ENCODE measurements around the gene MALL. TPM values are rescaled to one million over a fixed set of nuclear protein-coding genes. Genes with fewer than 3 reads are reported as not detected.

MALL gene
- total RNA-seq, 2 experiments from 2014 or later, result not detected

DNA sequence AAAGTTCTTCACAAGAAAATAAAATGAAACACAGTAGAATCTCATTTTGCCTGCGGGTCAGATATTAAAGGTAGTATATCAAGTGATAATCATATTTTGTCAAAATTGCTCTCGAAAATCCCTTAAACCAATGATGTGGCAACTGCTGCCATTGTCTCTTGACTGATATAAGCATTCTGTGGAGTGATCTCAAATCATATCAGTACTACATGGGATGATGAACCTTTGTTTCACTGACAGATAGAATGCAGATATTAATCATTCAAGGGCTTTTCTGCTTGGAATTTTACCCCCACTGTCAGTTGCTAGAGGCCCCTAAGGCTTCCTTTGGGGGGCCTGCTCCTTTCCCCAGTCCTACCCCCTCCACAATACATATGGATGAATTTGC is 31.3 kb upstream of the MALL start:
- no peaks in the 10 kb centered on the region for H3K36me3 Mint-ChIP-seq (ENCODE audit: low read depth)
- no peak overlapping the region for H3K27ac Mint-ChIP-seq
- H3K27me3 Mint-ChIP-seq, result no peaks in the 10 kb centered on the region
- H3K27ac ChIP-seq (ENCODE audit: low read depth in 1 of 2, low read length in 2 of 2), result no peak overlapping the region
- H3K36me3 ChIP-seq (ENCODE audit: insufficient read depth, low read length), result no peaks in the 10 kb centered on the region
- H3K4me1 Mint-ChIP-seq (ENCODE audit: low read depth), result no peaks in the 10 kb centered on the region
- intact Hi-C loops (cut with DNase I, micrococcal nuclease), result no loop called here
- no peak for DNase-seq
- ChIA-PET CTCF (no interaction called here), POLR2A (no interaction called here)
- no peak overlapping the region for H3K4me3 ChIP-seq (ENCODE audit: low read length)
- ATAC-seq (ENCODE audit: poor library complexity), result no peak
- no peak overlapping the region for H3K4me3 Mint-ChIP-seq
- TF ChIP-seq, protein P1, sequence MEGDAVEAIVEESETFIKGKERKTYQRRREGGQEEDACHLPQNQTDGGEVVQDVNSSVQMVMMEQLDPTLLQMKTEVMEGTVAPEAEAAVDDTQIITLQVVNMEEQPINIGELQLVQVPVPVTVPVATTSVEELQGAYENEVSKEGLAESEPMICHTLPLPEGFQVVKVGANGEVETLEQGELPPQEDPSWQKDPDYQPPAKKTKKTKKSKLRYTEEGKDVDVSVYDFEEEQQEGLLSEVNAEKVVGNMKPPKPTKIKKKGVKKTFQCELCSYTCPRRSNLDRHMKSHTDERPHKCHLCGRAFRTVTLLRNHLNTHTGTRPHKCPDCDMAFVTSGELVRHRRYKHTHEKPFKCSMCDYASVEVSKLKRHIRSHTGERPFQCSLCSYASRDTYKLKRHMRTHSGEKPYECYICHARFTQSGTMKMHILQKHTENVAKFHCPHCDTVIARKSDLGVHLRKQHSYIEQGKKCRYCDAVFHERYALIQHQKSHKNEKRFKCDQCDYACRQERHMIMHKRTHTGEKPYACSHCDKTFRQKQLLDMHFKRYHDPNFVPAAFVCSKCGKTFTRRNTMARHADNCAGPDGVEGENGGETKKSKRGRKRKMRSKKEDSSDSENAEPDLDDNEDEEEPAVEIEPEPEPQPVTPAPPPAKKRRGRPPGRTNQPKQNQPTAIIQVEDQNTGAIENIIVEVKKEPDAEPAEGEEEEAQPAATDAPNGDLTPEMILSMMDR (IDR thresholded peaks at IDR 0.05), result no peak
- no peaks in the 10 kb centered on the region for H3K27me3 ChIP-seq (ENCODE audit: control insufficient read depth in 1 of 2, insufficient read depth in 2 of 2, low read length in 2 of 2)
- H3K9me3 ChIP-seq (ENCODE audit: control insufficient read depth in 1 of 2, insufficient read depth in 1 of 2, low read length in 2 of 2), result no peaks in the 10 kb centered on the region
- no peaks in the 10 kb centered on the region for H3K9me3 Mint-ChIP-seq
- H3K4me1 ChIP-seq (ENCODE audit: insufficient read depth, low read length), result no peaks in the 10 kb centered on the region

GRCh38 chr2:110146183-110146944 is 30.7 kb upstream of the MALL start:
- ATAC-seq (ENCODE audit: poor library complexity) (no peak), DNase-seq (no peak)
- Mint-ChIP-seq H3K9me3 (no peaks in the 10 kb centered on the region), H3K4me3 (no peak overlapping the region), H3K27me3 (no peaks in the 10 kb centered on the region), H3K27ac (no peak overlapping the region), H3K36me3 (ENCODE audit: low read depth) (no peaks in the 10 kb centered on the region), H3K4me1 (ENCODE audit: low read depth) (no peaks in the 10 kb centered on the region)
- no peaks in the 10 kb centered on the region for H3K9me3 ChIP-seq (ENCODE audit: control insufficient read depth in 1 of 2, insufficient read depth in 1 of 2, low read length in 2 of 2)
- ChIA-PET CTCF (no interaction called here), POLR2A (no interaction called here)
- H3K36me3 ChIP-seq (ENCODE audit: insufficient read depth, low read length), result no peaks in the 10 kb centered on the region
- H3K27ac ChIP-seq (ENCODE audit: low read depth in 1 of 2, low read length in 2 of 2), result no peak overlapping the region
- no peaks in the 10 kb centered on the region for H3K4me1 ChIP-seq (ENCODE audit: insufficient read depth, low read length)
- intact Hi-C loops (cut with DNase I, micrococcal nuclease), result no loop called here
- TF ChIP-seq, protein P1 (IDR thresholded peaks at IDR 0.05), result no peak
- H3K4me3 ChIP-seq (ENCODE audit: low read length), result no peak overlapping the region
- no peaks in the 10 kb centered on the region for H3K27me3 ChIP-seq (ENCODE audit: control insufficient read depth in 1 of 2, insufficient read depth in 2 of 2, low read length in 2 of 2)

- TF ChIP-seq, protein P1 (IDR thresholded peaks at IDR 0.05), result no peak
- no peak for DNase-seq
- no peaks in the 10 kb centered on the region for H3K27me3 ChIP-seq (ENCODE audit: control insufficient read depth in 1 of 2, insufficient read depth in 2 of 2, low read length in 2 of 2)
- no peak overlapping the region for H3K27ac ChIP-seq (ENCODE audit: low read depth in 1 of 2, low read length in 2 of 2)
- Mint-ChIP-seq H3K9me3 (no peaks in the 10 kb centered on the region), H3K36me3 (ENCODE audit: low read depth) (no peaks in the 10 kb centered on the region), H3K27ac (no peak overlapping the region), H3K4me3 (no peak overlapping the region), H3K27me3 (no peaks in the 10 kb centered on the region), H3K4me1 (ENCODE audit: low read depth) (no peaks in the 10 kb centered on the region)
- intact Hi-C loops (cut with DNase I, micrococcal nuclease), result no loop called here
- no peaks in the 10 kb centered on the region for H3K4me1 ChIP-seq (ENCODE audit: insufficient read depth, low read length)
- ChIA-PET CTCF (no interaction called here), POLR2A (no interaction called here)
- no peaks in the 10 kb centered on the region for H3K9me3 ChIP-seq (ENCODE audit: control insufficient read depth in 1 of 2, insufficient read depth in 1 of 2, low read length in 2 of 2)
- ATAC-seq (ENCODE audit: poor library complexity), result no peak
- no peak overlapping the region for H3K4me3 ChIP-seq (ENCODE audit: low read length)
- no peaks in the 10 kb centered on the region for H3K36me3 ChIP-seq (ENCODE audit: insufficient read depth, low read length)
Measured at GRCh38 chr2:110143982-110144381, 28.4 kb upstream of the MALL start.
